Esophagus squamous epithelium (tissue), 4 donors: ENCODE data around the gene AUTS2.

ENCODE experiments used
- CTCF ChIP-seq, 6 experiments: fragments of 450-650 bp in 4 of 6; fragments of 200-600 bp in 2 of 6; sonication (generic) in 2 of 6; IDR thresholded peaks; one replicate each; pipeline ENCODE4 v1.5.1; 2016 to 2019; ENCODE audit warnings: antibody characterized with exemption in 6 of 6, mild to moderate bottlenecking in 4 of 6, moderate library complexity in 4 of 6
- POLR2A ChIP-seq, 4 donors: fragments of 450-650 bp; IDR thresholded peaks; one replicate each; pipeline ENCODE4 v1.6.1; 2017; ENCODE audit warnings: antibody characterized with exemption in 4 of 4, mild to moderate bottlenecking in 4 of 4, moderate library complexity in 3 of 4

- TF ChIP-seq POLR2A (IDR thresholded peaks at IDR 0.05) (no peak), CTCF (IDR thresholded peaks at IDR 0.05) (no peak)
These were observed 545.1 kb downstream of the AUTS2 start for GRCh38 chr7:70143075-70144044.
